WTC11 (cell line): Measurements from ENCODE around the gene SSU72. TPM values are rescaled to one million over a fixed set of nuclear protein-coding genes. Genes with fewer than 3 reads are reported as not detected.
"Not testable (repeated sequence)": the region's sequence is repeated elsewhere in the genome, so short reads cannot be mapped to it uniquely, and the experiment has no call there.

Experiments
- ATAC-seq: fragments of 200-7000 bp; cut with Tn5 transposase; 2 replicates; pipeline ENCODE4 v1.10.0; 2021; ENCODE audit warnings: mild to moderate bottlenecking, moderate library complexity
- CTCF ChIA-PET: fragments of 300-600 bp; sonication (Branson Sonifier 250); formaldehyde crosslinking; loops from one replicate; lab custom pipeline; 2021; ENCODE audit warnings: antibody characterized with exemption; lab: Charles Lee
- POLR2A ChIA-PET: fragments of 350-600 bp; sonication (Branson Sonifier 250); formaldehyde crosslinking; loops from one replicate; lab custom pipeline; 2021; ENCODE audit warnings: antibody characterized with exemption; lab: Charles Lee
- DNase-seq: peaks from one replicate; pipeline ENCODE4 v3.0.0; 2021; ENCODE audit warnings: low spot score
- H3K27ac Mint-ChIP-seq: 2 replicates; pipeline ENCODE4 v1.8.0; 2021; ENCODE audit warnings: mixed read lengths
- H3K27me3 Mint-ChIP-seq: 2 replicates; pipeline ENCODE4 v1.8.0; 2021; ENCODE audit warnings: low read depth, mild to moderate bottlenecking, moderate library complexity, mixed read lengths
- H3K36me3 Mint-ChIP-seq: 2 replicates; pipeline ENCODE4 v1.8.0; 2021; ENCODE audit warnings: mixed read lengths
- H3K4me1 Mint-ChIP-seq: 2 replicates; pipeline ENCODE4 v1.8.0; 2022; ENCODE audit warnings: mixed read lengths
- H3K4me3 Mint-ChIP-seq: 2 replicates; pipeline ENCODE4 v1.8.0; 2021; ENCODE audit warnings: mild to moderate bottlenecking, moderate library complexity, mixed read lengths
- H3K9me3 Mint-ChIP-seq: 2 replicates; pipeline ENCODE4 v1.8.0; 2021; ENCODE audit warnings: mixed read lengths
- CBFB ChIP-seq: sonication (generic); formaldehyde crosslinking; IDR thresholded peaks from 2 replicates; pipeline ENCODE4 v1.8.1; 2022; ENCODE audit warnings: mild to moderate bottlenecking, low read depth, missing genetic modification reagents
- MYBL2 ChIP-seq: sonication (generic); formaldehyde crosslinking; IDR thresholded peaks from 2 replicates; pipeline ENCODE4 v1.8.1; 2023; ENCODE audit warnings: mild to moderate bottlenecking, moderate library complexity, missing genetic modification reagents
- NFATC4 ChIP-seq: fragments of 250-450 bp; sonication (Bioruptor Pico); IDR thresholded peaks from 2 replicates; pipeline ENCODE4 v1.9.0; 2021; ENCODE audit warnings: mild to moderate bottlenecking
- PRRX2 ChIP-seq: fragments of 250-450 bp; sonication (Bioruptor Pico); IDR thresholded peaks from 2 replicates; pipeline ENCODE4 v1.8.0; 2021; ENCODE audit warnings: mild to moderate bottlenecking
- RORB ChIP-seq: fragments of 250-450 bp; sonication (Bioruptor Pico); IDR thresholded peaks from 2 replicates; pipeline ENCODE4 v1.9.0; 2021; ENCODE audit warnings: mild to moderate bottlenecking
- SP1 ChIP-seq: sonication (generic); formaldehyde crosslinking; conservative IDR thresholded peaks from 2 replicates; pipeline ENCODE4 v1.8.1; 2022; ENCODE audit warnings: missing genetic modification reagents
- TCF7 ChIP-seq: sonication (generic); formaldehyde crosslinking; IDR thresholded peaks from 2 replicates; pipeline ENCODE4 v1.8.0; 2022; ENCODE audit warnings: mild to moderate bottlenecking, low read depth, missing genetic modification reagents, moderate library complexity
- ZNF121 ChIP-seq: sonication (generic); formaldehyde crosslinking; IDR thresholded peaks from 2 replicates; pipeline ENCODE4 v1.8.0; 2023; ENCODE audit warnings: missing genetic modification reagents
- ZNF138 ChIP-seq: sonication (generic); formaldehyde crosslinking; conservative IDR thresholded peaks from 2 replicates; pipeline ENCODE4 v1.8.1; 2022; ENCODE audit warnings: mild to moderate bottlenecking, moderate library complexity, missing genetic modification reagents
- total RNA-seq: library from RNA; stranded (reverse); gene quantifications from 3 replicates; pipeline ENCODE4 v1.2.3, GENCODE V29; 2021
- TF ChIP-seq, protein P1 (sequence below): fragments of 250-450 bp; sonication (Bioruptor Pico); IDR thresholded peaks from 2 replicates; pipeline ENCODE4 v1.9.0; 2021; ENCODE audit warnings: mild to moderate bottlenecking
- TF ChIP-seq, protein P2 (sequence below): sonication (generic); formaldehyde crosslinking; IDR thresholded peaks from 2 replicates; pipeline ENCODE4 v1.8.1; 2023; ENCODE audit warnings: mild to moderate bottlenecking, missing genetic modification reagents, moderate library complexity
- TF ChIP-seq, protein P3 (sequence below): sonication (generic); formaldehyde crosslinking; IDR thresholded peaks from 2 replicates; pipeline ENCODE4 v1.8.1; 2023; ENCODE audit warnings: mild to moderate bottlenecking, missing genetic modification reagents, moderate library complexity
- TF ChIP-seq, protein P4 (sequence below): fragments of 250-450 bp; sonication (Bioruptor Pico); IDR thresholded peaks from 2 replicates; pipeline ENCODE4 v1.9.0; 2021; ENCODE audit warnings: mild to moderate bottlenecking
- TF ChIP-seq, protein P5 (sequence below): sonication (generic); formaldehyde crosslinking; IDR thresholded peaks from 2 replicates; pipeline ENCODE4 v1.8.1; 2023; ENCODE audit warnings: mild to moderate bottlenecking, moderate library complexity, missing genetic modification reagents
- TF ChIP-seq, protein P6 (sequence below): sonication (generic); formaldehyde crosslinking; IDR thresholded peaks from 2 replicates; pipeline ENCODE4 v1.8.0; 2022; ENCODE audit warnings: missing genetic modification reagents
- TF ChIP-seq, protein P7 (sequence below): sonication (generic); formaldehyde crosslinking; IDR thresholded peaks from 2 replicates; pipeline ENCODE4 v1.8.0; 2022; ENCODE audit warnings: mild to moderate bottlenecking, missing genetic modification reagents
- TF ChIP-seq, protein P8 (sequence below): sonication (generic); formaldehyde crosslinking; IDR thresholded peaks from 2 replicates; pipeline ENCODE4 v1.8.0; 2022; ENCODE audit warnings: mild to moderate bottlenecking, missing genetic modification reagents
- TF ChIP-seq, protein P9 (sequence below): sonication (generic); formaldehyde crosslinking; IDR thresholded peaks from 2 replicates; pipeline ENCODE4 v1.8.0; 2023; ENCODE audit warnings: mild to moderate bottlenecking, missing genetic modification reagents

The SSU72 gene
- total RNA-seq, 1 experiment from 2014 or later = 158 TPM

DNA sequence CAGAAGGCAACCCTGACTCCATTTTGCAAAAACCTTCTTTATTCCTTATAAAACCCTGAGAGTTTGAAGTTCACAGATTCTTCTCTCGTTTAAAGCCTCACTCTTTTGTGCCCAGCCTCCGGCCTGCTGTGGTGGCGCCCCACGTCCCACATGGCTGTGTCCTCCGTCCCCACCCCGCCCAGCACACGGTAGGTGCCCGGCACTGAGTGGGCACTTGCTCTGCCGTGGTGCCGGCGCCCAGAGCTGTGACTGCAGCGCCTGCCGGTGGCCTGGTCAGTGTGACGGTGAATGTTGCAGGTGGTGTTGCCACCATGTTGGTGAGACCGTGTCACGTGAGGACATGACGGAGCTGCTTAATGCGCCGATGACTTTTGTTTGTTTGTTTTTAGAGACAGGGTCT is 53.3 kb downstream of the SSU72 start:
- ATAC-seq = no peak
- Mint-ChIP-seq H3K27me3 (no peaks in the 10 kb centered on the region), H3K27ac (no peak overlapping the region), H3K36me3 (peaks cover 12% of the 10 kb centered on the region)
- CTCF ChIA-PET = no interaction called here
- TF ChIP-seq, protein P1, sequence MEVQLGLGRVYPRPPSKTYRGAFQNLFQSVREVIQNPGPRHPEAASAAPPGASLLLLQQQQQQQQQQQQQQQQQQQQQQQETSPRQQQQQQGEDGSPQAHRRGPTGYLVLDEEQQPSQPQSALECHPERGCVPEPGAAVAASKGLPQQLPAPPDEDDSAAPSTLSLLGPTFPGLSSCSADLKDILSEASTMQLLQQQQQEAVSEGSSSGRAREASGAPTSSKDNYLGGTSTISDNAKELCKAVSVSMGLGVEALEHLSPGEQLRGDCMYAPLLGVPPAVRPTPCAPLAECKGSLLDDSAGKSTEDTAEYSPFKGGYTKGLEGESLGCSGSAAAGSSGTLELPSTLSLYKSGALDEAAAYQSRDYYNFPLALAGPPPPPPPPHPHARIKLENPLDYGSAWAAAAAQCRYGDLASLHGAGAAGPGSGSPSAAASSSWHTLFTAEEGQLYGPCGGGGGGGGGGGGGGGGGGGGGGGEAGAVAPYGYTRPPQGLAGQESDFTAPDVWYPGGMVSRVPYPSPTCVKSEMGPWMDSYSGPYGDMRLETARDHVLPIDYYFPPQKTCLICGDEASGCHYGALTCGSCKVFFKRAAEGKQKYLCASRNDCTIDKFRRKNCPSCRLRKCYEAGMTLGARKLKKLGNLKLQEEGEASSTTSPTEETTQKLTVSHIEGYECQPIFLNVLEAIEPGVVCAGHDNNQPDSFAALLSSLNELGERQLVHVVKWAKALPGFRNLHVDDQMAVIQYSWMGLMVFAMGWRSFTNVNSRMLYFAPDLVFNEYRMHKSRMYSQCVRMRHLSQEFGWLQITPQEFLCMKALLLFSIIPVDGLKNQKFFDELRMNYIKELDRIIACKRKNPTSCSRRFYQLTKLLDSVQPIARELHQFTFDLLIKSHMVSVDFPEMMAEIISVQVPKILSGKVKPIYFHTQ (CRISPR knock-in tag) = no peak
- no peak for TF ChIP-seq PRRX2
- TF ChIP-seq, protein P2, sequence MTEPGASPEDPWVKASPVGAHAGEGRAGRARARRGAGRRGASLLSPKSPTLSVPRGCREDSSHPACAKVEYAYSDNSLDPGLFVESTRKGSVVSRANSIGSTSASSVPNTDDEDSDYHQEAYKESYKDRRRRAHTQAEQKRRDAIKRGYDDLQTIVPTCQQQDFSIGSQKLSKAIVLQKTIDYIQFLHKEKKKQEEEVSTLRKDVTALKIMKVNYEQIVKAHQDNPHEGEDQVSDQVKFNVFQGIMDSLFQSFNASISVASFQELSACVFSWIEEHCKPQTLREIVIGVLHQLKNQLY (CRISPR knock-in tag) = no peak
- TF ChIP-seq, protein P3, sequence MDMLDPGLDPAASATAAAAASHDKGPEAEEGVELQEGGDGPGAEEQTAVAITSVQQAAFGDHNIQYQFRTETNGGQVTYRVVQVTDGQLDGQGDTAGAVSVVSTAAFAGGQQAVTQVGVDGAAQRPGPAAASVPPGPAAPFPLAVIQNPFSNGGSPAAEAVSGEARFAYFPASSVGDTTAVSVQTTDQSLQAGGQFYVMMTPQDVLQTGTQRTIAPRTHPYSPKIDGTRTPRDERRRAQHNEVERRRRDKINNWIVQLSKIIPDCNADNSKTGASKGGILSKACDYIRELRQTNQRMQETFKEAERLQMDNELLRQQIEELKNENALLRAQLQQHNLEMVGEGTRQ (CRISPR knock-in tag) = no peak
- no peak for TF ChIP-seq ZNF121 (CRISPR knock-in tag)
- TF ChIP-seq TCF7 (CRISPR knock-in tag) = no peak
- TF ChIP-seq ZNF138 (CRISPR knock-in tag) = no peak
- TF ChIP-seq SP1 (CRISPR knock-in tag) = no peak
- TF ChIP-seq, protein P4, sequence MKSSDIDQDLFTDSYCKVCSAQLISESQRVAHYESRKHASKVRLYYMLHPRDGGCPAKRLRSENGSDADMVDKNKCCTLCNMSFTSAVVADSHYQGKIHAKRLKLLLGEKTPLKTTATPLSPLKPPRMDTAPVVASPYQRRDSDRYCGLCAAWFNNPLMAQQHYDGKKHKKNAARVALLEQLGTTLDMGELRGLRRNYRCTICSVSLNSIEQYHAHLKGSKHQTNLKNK = no peak
- TF ChIP-seq, protein P5, sequence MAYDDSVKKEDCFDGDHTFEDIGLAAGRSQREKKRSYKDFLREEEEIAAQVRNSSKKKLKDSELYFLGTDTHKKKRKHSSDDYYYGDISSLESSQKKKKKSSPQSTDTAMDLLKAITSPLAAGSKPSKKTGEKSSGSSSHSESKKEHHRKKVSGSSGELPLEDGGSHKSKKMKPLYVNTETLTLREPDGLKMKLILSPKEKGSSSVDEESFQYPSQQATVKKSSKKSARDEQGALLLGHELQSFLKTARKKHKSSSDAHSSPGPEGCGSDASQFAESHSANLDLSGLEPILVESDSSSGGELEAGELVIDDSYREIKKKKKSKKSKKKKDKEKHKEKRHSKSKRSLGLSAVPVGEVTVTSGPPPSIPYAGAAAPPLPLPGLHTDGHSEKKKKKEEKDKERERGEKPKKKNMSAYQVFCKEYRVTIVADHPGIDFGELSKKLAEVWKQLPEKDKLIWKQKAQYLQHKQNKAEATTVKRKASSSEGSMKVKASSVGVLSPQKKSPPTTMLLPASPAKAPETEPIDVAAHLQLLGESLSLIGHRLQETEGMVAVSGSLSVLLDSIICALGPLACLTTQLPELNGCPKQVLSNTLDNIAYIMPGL (CRISPR knock-in tag) = no peak
- TF ChIP-seq, protein P6, sequence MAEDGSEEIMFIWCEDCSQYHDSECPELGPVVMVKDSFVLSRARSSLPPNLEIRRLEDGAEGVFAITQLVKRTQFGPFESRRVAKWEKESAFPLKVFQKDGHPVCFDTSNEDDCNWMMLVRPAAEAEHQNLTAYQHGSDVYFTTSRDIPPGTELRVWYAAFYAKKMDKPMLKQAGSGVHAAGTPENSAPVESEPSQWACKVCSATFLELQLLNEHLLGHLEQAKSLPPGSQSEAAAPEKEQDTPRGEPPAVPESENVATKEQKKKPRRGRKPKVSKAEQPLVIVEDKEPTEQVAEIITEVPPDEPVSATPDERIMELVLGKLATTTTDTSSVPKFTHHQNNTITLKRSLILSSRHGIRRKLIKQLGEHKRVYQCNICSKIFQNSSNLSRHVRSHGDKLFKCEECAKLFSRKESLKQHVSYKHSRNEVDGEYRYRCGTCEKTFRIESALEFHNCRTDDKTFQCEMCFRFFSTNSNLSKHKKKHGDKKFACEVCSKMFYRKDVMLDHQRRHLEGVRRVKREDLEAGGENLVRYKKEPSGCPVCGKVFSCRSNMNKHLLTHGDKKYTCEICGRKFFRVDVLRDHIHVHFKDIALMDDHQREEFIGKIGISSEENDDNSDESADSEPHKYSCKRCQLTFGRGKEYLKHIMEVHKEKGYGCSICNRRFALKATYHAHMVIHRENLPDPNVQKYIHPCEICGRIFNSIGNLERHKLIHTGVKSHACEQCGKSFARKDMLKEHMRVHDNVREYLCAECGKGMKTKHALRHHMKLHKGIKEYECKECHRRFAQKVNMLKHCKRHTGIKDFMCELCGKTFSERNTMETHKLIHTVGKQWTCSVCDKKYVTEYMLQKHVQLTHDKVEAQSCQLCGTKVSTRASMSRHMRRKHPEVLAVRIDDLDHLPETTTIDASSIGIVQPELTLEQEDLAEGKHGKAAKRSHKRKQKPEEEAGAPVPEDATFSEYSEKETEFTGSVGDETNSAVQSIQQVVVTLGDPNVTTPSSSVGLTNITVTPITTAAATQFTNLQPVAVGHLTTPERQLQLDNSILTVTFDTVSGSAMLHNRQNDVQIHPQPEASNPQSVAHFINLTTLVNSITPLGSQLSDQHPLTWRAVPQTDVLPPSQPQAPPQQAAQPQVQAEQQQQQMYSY (CRISPR knock-in tag) = no peak
- TF ChIP-seq RORB (CRISPR knock-in tag) = no peak
- TF ChIP-seq CBFB (CRISPR knock-in tag) = no peak
- TF ChIP-seq, protein P7, sequence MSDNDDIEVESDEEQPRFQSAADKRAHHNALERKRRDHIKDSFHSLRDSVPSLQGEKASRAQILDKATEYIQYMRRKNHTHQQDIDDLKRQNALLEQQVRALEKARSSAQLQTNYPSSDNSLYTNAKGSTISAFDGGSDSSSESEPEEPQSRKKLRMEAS (CRISPR knock-in tag) = no peak
- TF ChIP-seq, protein P8, sequence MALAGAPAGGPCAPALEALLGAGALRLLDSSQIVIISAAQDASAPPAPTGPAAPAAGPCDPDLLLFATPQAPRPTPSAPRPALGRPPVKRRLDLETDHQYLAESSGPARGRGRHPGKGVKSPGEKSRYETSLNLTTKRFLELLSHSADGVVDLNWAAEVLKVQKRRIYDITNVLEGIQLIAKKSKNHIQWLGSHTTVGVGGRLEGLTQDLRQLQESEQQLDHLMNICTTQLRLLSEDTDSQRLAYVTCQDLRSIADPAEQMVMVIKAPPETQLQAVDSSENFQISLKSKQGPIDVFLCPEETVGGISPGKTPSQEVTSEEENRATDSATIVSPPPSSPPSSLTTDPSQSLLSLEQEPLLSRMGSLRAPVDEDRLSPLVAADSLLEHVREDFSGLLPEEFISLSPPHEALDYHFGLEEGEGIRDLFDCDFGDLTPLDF (CRISPR knock-in tag) = no peak
- no peak for TF ChIP-seq MYBL2 (CRISPR knock-in tag)
- TF ChIP-seq, protein P9, sequence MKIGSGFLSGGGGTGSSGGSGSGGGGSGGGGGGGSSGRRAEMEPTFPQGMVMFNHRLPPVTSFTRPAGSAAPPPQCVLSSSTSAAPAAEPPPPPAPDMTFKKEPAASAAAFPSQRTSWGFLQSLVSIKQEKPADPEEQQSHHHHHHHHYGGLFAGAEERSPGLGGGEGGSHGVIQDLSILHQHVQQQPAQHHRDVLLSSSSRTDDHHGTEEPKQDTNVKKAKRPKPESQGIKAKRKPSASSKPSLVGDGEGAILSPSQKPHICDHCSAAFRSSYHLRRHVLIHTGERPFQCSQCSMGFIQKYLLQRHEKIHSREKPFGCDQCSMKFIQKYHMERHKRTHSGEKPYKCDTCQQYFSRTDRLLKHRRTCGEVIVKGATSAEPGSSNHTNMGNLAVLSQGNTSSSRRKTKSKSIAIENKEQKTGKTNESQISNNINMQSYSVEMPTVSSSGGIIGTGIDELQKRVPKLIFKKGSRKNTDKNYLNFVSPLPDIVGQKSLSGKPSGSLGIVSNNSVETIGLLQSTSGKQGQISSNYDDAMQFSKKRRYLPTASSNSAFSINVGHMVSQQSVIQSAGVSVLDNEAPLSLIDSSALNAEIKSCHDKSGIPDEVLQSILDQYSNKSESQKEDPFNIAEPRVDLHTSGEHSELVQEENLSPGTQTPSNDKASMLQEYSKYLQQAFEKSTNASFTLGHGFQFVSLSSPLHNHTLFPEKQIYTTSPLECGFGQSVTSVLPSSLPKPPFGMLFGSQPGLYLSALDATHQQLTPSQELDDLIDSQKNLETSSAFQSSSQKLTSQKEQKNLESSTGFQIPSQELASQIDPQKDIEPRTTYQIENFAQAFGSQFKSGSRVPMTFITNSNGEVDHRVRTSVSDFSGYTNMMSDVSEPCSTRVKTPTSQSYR (CRISPR knock-in tag) = no peak
- no peak for TF ChIP-seq NFATC4 (CRISPR knock-in tag)
- TF ChIP-seq, all 79 proteins: peak for 0
- no peaks in the 10 kb centered on the region for H3K4me1 Mint-ChIP-seq
- no peak for DNase-seq
- no peak overlapping the region for H3K4me3 Mint-ChIP-seq
- POLR2A ChIA-PET = no interaction called here
- H3K9me3 Mint-ChIP-seq = no peaks in the 10 kb centered on the region

DNA sequence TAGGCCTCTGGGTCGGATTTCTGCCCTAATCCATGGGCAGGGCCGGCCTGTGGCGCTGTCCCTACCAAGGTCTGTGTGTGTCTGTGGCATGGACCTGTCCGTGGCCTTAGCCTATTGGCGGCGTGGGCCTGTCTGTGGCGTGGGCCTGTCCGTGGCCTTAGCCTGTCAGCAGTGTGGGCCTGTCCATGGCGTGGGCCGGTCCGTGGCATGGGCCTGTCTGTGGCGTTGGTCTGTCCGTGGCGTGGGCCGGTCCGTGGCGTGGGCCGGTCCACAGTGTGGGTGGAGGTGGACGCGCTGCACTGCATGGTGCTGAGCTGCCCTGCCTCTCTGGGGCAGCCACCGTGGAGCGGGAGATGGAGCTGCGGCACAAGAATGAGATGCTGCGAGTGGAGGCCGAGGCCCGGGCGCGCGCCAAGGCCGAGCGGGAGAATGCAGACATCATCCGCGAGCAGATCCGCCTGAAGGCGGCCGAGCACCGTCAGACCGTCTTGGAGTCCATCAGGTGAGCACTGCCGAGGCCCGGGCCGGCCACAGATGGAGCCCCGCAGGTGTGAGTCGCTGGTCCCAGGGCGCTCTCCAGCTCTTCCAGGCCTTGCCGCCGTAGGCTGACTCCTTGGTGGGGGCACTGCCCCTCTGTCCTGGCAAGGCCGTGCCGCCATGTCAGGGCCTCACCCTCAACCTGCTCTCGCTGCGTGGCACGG is 54.7 kb downstream of the SSU72 start:
- H3K9me3 Mint-ChIP-seq, ATAC-seq, H3K27ac Mint-ChIP-seq, CTCF ChIA-PET, H3K27me3 Mint-ChIP-seq, H3K4me1 Mint-ChIP-seq, DNase-seq, POLR2A ChIA-PET, H3K4me3 Mint-ChIP-seq: not testable (repeated sequence)
- H3K36me3 Mint-ChIP-seq = peaks cover 12% of the 10 kb centered on the region
